GM12873 (cell line): ENCODE measurements around the gene ISL1.

ENCODE experiments used
- CTCF ChIP-seq: IDR thresholded peaks from 2 replicates; pipeline ENCODE4 v1.5.1; 2012; ENCODE audit warnings: low read depth, mild to moderate bottlenecking, moderate library complexity, low read length, control low read depth; ENCODE audit not compliant: insufficient read depth; ENCODE audit errors: missing control alignments

The ISL1 gene

DNA sequence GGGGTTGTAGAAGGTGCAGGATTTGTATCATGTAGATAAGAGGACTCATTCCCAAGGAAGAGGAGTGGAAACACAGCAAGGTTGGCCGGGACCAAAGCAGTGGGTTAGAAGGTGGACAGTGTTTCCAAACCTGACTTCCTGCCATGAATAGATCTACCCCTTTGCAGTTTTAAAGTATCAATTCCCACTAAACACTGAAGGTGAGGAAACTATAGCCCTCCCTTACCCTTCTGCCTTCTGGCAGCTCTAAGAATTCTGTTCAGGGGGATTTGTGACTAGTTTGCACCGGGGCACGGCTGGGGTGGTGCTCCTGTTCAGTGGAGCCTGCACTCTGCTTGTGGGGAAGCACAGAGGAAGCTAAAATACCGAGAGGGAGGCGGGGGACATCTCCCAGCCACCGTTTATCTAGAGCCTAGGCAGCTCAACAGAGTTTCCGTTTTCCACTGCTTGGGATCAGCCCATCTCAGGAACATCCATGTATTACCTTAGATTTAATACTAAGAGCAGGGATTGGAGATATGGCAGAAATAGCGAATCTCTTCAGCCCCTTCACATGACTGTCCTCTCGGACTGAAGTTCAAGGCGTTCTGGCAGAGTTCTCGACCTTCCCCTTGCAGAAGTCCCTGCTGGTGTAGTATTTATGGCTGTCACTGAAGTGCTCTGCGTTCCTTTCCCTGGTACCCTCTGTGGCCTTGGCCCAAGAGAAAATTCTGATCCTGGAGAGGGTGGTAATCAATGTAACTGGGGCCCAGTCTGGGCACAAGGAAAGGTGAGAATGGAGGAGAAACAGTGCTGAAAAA, 5.4 kb downstream of the ISL1 start:
- no peak for TF ChIP-seq CTCF

- no peak for TF ChIP-seq CTCF
These were observed 6.0 kb downstream of the ISL1 start for GRCh38 chr5:51389288-51389576.

- TF ChIP-seq CTCF: no peak
These were observed 6.6 kb downstream of the ISL1 start for GRCh38 chr5:51389577-51390463.

- TF ChIP-seq CTCF: no peak
These were observed 7.9 kb downstream of the ISL1 start for GRCh38 chr5:51391175-51391574.

DNA sequence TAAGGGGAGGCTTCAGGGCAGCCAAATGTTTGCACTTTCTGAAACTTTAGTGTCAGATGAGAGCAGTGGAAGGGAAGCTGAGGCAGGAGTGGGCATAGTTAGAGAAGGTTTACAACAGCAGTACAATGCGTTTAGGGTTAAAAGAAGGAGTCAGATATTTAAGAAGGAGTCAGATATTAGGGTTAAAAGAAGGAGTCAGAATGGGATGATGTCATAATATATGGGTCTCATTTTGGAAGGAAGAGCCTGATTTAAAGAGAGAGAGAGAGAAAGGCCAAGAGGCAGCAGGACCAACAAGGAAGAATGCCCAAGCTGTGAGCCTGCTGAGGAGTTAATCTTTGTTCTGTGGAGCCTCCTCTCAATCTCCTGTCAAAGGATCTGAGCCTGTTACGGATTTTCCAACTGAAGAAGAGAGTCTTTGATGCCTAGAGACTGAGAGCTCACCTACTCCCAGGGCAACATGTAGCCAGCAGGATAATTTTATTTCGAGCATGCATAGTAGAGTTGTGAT, 9.5 kb downstream of the ISL1 start:
- TF ChIP-seq CTCF: no peak

- no peak for TF ChIP-seq CTCF
These were observed 11.4 kb downstream of the ISL1 start for GRCh38 chr5:51394609-51395008.

GRCh38 chr5:51395245-51395644, 12.0 kb downstream of the ISL1 start:
- no peak for TF ChIP-seq CTCF
